Activated naive CD4-positive, alpha-beta T cell treated with Interleukin-2 at 50 U/mL for 16 hours (primary cell): ENCODE data around the gene FAM110A.
"Not testable (repeated sequence)": the region's sequence is repeated elsewhere in the genome, so short reads cannot be mapped to it uniquely, and the experiment has no call there.

ENCODE experiments used
- DNase-seq: peaks from one replicate; pipeline ENCODE4 v3.0.0-alpha.2; 2020

FAM110A gene

DNA sequence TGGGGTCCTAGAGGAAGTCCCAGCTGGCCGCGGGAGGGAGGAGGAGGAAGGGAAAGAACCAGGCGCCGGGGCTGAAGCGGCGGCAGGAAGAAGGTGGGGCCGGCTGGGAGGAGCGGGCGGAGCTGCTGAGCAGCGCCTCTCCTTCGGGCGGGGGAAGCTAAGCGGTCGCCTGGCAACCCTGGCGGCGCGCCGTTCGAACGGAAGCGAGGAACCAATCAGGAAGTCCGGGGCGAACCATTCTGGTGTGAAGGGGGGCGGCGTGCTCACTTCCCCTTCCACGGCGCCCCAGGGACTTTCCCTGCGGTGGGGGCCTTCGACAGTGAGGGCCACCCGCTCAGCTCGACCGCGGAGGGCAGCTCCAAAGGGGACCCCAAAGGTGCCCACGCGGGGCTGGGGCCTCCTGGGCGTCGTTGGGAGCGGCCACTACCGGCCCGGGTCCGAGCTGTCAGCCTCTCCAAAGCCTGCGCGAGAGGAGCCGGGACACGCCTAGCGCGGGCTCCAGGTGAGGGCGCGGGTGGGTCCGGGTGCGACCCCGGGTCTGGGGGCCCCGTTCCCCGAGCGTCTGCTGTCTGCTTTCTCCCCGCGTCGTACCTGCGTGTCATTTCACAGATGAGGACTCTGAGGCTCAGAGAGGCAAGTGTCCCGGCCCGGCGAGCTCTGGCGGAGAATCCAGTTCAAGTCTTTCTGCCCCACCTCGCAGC, at the start of gene FAM110A:
FAM110A (plus strand) TSS at position 266 of the 701 bp plus-strand sequence. CDS start 11,090 bp downstream, outside the sequence.
- peak; percentile 96 for DNase-seq

DNA sequence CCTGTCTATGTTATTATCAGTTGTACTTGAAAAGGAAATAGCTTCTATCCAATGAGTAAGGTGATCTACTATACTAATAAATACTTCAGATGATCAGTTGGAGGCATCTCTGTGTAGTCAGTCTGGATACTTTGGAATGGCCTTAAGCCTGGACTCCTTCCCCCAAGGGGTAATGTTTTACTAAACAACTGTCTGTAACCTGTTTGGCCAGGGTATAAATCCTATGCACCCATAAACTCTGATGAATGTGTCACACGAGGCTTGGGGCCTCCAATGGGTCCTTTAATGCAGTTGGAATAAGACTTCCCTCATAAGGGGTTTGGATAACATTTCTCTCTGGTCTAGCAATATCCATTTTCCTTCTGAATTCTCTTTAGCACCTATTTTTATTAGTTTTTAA, 45.7 kb upstream of the FAM110A start:
- DNase-seq: no peak

DNA sequence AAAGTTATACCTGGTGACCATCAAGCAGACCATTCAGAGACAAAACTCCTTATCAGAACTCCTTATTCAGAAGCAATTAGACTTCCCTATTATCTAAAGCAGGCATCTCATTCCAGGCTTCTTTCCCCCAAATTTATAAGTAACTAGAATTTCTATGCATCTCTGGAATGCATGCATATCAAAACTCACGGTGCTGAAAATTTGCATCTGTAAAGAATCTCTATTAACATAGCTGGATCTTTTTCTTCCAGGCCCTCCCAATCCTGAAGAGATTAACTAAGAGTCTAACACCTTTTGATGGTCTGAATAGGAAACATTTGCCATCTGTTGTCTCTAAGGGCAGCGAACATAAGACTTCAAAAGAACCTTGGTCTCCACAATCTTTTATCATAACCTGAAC, 42.5 kb upstream of the FAM110A start:
- no peak for DNase-seq

DNA sequence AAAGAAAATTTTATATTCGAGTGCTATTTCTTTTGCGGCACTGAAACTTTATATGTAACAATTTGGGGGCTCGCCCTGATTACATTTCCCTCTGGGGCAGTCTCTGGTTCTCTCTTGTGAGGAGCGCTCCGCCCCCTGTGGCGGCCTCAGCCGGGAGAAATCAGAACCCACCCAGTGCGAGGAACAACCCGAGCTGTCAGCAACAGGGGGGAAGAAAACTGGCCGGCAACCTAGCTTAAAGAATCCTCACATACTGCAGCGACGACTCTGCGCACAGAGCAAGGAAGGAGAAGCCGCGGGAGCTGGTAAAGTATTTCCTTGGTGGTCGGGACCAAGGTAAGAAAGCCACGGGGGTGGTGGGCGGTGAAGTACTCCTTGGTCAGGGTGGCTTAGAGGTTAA, 41.3 kb upstream of the FAM110A start:
- no peak for DNase-seq

DNA sequence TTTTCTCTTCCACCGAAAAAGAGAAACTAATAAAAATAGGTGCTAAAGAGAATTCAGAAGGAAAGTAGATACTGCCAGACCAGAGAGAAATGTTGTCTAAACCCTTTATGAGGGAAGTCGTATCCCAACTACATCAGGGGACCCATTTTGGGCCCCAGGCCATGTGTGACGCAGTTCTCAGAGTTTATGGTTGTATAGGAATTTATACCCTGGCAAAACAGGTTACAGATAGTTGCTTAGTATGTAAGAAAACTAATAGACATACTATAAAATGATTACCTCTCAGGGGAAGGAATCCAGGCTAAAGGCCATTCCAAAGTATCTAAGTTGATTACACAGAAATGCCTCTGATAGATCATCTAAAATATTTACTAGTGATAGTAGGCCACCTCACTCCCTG, 36.6 kb upstream of the FAM110A start:
- DNase-seq: no peak

DNA sequence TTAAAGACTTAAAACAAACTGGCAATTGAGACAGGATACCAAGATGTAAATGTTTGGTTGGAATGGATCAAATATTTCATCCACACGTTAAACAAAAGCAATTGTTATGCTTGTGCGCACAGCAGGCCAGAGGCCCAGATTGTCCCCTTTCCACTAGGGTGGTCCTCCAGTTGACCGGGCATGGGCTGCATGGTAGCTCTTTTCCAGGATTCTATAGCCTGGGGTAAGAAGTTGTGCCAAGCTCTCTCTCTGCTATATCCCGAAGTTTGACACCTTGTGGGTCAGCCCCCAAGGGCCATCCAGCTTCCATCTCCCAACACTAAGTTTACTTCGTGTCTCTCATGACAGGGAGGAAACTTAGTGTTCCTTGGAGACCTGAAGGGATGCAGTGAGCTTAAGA, 34.8 kb upstream of the FAM110A start:
- not testable (repeated sequence) for DNase-seq

DNA sequence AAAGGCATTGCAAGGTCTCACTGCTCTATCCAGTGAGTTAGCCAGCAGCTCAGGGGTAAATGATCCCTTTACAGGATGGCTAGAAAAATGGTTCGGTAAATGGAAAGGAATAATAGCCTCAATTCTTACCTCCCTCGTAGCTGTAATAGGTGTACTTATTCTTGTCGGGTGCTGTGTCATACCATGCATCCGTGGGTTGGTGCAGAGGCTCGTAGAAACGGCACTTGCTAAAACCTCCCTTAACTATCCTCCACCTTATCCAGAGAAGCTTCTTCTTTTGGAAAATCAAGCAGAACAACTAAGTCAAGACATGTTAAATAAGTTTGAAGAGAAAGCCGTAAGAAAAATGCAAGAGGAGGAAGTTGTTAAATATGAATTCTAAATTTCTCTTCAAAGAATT, 33.5 kb upstream of the FAM110A start:
- DNase-seq: not testable (repeated sequence)

DNA sequence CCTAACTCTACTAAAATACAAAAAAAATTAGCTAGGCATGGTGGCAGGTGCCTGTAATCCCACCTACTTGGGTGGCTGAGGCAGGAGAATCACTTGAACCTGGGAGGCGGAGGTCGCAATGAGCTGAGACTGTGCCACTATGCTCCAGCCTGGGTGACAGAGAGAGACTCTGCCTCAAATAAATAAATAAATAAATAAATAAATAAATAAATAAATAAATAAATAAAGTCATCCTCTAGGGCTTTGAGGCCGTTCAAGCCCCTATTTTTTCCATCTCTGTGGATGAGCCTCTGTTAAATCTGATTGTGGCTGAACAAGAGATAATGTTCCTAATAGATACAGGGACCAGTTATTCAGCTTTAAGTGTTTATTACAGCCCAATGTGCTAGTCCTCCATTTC, 31.8 kb upstream of the FAM110A start:
- no peak for DNase-seq

DNA sequence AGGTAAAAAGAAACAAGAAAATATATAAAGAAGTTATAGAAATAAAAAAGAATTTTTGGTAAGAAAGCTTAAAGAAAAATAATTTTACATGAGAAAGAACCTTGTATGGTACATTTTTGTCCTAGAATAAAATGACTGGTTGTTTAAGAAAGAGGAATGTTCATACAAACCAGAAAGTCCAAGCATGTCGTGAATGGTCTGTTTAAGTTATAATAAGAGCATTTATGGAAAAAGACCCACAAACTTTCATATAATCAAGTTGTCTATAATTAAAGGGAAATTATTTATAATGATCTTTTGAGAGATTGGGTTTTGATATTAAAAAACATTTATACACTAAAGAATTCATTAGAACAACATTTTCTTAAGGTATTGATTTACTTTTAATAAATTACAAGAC, 27.8 kb upstream of the FAM110A start:
- DNase-seq: no peak

DNA sequence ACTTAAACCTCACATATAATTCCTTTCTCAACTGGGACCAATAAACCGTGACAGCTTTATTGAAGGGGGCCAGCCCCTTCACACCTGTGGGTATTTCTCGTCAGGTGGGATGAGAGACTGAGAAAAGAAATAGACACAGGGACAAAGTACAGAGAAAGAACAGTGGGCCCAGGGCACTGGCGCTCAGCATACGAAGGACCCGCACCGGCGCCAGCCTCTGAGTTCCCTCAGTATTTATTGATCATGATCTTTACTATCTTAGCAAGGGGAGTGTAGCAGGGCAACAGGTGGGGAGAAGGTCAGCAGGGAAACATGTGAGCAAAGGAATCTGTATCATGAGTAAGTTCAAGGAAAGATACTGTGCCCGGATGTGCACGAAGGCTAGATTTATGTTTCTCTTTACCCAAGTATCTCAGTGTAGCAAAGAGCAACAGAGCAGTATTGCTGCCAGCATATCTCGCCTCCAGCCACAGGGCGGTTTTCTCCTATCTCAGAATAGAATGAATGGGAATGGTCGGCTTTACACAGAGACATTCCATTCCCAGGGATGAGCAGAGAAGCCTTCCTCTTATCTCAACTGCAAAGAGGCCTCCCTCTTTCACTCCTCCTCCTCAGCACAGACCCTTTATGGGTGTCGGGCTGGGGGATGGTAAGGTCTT, 21.6 kb upstream of the FAM110A start:
- not testable (repeated sequence) for DNase-seq

DNA sequence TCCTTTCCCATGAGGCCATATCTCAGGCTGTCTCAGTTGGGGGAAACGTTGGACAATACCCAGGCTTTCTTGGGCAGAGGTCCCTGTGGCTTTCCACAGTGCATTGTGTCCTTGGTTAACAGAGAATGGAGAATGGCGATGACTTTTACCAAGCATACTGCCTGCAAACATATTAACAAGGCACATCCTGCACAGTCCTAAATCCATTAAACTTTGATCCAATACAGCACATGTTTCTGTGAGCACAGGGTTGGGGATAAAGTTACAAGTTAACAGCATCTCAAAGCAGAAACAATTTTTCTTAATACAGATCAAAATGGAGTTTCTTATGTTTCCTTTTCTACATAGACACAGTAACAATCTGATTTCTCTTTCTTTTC, 21.1 kb upstream of the FAM110A start:
- not testable (repeated sequence) for DNase-seq

DNA sequence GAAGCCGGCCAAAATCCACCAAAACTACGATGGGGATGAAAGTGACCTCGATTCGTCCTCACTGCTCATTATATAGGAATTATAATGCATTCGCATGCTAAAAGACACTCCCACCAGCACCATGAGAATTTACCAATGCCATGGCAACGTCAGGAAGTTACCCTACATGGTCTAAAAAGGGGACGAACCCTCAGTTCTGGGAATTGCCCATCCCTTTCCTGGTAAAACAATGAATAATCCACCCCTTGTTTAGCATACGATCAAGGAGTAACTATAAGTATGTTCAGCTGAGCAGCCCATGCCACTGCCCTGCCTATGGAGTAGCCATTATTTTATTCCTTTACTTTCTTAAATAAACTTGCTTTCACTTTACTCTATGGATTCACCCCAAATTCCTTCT, 20.1 kb upstream of the FAM110A start:
- no peak for DNase-seq

DNA sequence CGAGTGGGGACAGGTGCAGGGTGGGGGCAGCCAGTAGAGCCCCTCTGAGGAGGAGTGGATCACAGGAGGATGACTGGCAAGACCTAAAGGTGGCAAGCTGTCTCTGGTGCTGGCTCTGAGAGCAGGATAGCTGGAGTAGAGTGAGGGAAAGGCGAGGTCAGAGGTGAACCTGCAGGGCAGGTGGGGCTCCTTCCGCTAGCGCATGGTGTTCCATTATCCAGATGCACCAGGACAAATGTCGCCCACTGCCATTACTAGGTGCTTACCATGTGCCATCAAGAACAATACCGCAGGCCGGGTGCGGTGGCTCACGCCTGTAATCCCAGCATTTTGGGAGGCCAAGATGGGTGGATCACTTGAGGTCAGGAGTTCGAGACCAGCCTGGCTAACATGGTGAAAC, 18.3 kb upstream of the FAM110A start:
- DNase-seq: no peak

DNA sequence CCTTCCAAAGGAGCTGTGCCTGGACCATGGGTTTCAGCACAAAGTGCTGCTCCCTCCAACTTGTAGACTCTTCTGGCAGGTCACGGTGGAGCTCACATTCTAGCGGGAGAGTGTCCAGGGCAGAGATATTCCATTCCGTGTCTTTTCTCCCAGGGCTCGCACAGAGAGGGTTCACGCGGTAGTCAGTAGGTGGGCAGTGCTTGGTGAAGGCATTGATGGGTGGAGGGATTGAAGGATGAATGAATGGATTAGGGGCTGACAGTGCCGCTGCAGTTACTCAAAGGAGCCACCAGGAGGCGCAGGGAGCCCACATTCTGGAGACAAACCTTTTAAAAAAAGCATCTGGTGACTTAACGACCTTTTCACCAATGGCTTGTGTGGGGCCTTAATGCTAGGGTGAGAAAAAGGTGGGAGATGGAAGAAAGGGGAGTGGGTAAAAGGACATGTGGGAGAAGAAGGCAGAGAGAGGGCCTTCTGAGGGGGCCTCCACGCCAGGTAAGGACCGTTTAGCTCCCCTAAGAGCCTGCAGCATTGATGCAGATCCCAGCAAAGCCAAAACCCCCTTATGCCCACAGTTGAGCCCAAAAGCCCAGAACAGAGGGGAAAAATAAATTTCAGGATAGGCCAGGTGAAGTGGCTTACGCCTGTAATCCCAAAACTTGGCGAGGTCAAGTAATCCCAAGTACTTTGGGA, 17.5 kb upstream of the FAM110A start:
- peak; percentile 71 for DNase-seq

DNA sequence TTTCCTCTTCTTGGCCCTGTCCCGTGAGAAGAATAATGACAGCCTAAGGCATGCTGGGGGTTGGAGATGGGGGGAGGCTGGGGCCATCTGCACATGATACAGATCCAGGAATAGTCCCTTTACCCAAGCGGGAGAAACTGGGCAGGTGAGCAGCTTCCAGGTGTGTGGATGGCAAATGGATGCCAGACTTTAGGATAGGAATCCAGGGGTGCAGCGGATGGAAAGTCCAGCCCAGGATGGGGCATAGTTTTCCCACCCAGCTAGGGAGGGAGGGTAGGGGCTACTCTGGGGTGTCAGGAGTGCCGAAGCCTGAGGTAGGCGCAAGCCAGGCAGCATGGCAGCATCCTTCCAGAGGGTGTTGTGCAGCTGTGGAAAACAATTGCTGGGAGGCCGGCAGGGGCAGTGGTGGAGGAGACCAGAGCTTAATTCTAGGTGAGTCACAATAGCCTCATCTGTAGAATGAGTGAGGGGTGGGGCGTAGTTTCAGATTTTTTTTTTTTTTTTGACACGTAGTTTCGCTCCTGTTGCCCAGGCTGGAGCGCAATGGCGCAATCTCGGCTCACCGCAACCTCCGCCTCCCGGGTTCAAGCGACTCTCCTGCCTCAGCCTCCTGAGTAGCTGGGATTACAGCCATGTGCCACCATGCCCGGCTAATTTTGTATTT, 15.4 kb upstream of the FAM110A start:
- DNase-seq: no peak

DNA sequence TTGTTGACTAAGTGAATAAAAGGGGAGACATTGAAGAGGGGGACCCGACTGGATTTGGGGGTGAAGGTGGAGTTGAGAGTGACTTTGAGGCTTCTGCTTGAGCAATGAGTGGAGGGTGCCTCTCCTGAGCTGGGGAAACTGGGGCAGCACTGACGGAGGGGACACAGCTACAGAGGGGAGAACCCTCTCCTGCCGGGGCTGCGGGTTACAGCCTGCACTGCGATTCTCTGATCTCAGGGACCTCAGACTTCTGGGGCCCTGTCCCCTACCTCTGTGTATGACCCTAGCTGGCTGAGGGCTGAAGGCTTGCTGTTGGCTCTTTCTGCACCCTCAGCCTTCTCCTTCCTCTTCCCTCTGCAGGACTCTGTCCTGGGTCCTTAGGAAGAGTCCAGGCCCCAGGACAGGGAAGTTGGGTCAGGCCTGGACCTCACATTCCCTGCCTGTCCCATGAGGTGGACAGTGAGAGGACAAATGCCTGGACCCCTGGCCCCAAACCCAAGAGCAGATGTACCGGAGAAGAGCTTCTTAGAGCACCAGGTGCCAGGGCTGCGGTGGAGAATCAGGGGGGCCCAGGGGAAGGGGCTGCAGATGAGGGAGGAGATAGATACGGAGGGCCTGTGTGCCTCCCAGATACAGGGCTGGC, 13.7 kb upstream of the FAM110A start:
- DNase-seq: no peak

DNA sequence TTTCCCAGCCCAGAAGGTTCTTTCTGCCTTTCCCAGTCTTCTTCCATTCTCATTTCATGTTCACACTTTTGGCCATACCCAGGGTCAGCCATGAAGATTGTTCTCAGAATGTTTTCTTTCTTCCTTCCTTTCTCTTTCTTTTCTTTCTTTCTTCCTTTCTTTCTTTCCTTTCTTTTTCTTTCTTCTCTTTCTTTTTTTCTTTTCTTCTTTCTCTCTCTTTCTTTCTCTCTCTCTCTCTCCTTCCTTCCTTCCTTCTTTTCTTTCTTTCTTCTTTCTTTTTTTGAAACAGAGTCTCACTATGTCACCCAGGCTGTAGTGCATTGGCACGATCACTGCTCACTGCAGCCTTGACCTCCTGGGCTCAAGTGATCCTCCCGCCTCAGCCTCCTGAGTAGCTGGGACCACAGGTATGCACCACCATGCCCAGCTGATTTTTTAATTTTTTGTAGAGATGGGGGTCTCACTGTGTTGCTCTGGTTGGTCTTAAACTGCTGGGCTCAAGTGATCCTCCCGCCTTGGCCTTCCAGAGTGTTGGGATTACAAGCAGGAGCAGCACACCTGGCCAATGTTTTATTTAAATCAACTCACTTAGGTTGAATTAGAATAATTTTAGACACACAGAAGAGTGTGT, 13.1 kb upstream of the FAM110A start:
- no peak for DNase-seq

DNA sequence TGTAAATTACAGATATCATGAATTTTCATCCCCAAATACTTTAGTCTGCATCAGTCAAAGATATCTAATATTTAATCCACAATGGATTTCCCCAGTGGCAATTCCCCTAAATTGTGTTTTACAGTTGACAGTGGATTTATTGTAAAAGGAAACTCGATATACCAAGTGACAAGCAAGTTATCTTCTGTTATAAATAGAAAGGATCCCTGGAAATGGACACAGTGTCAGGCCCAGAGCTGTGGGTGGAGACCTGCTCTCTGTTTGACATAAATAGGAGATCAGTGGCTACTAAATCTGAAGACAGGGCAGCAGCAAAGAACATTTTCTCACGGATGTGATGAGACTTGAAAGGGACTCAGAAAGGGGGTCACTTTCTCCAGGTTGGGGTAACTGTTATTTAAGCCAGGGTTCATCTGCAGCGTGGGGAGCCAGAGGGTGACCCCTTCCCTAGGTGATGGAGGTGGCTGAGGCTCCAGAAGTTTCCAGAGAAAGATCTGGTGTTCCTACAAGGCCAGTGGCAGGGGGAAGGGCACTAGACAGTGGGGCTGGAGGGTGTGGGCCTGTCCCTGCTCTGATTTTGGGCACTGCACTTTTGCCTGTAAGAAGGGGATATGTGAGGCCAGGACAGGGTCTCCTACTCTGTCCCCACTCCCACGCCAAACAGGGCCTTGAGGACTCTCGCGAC, 12.3 kb upstream of the FAM110A start:
- no peak for DNase-seq

DNA sequence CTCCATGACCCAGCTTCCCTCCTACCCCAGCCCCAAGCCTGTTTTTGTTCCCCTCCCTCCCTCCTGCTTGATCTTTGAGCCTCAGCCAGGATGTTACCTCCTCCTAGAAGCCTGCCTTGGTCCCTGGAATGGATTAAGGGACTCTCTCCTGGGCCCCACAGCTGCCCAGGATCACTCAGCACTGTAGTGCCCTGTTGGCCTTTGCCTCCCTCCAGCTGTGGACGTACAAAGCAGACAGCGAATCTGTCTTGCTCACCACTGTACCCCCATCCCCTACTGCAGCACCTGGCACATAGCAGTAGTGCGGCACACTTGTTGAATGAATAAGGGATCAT, 11.8 kb upstream of the FAM110A start:
- no peak for DNase-seq

DNA sequence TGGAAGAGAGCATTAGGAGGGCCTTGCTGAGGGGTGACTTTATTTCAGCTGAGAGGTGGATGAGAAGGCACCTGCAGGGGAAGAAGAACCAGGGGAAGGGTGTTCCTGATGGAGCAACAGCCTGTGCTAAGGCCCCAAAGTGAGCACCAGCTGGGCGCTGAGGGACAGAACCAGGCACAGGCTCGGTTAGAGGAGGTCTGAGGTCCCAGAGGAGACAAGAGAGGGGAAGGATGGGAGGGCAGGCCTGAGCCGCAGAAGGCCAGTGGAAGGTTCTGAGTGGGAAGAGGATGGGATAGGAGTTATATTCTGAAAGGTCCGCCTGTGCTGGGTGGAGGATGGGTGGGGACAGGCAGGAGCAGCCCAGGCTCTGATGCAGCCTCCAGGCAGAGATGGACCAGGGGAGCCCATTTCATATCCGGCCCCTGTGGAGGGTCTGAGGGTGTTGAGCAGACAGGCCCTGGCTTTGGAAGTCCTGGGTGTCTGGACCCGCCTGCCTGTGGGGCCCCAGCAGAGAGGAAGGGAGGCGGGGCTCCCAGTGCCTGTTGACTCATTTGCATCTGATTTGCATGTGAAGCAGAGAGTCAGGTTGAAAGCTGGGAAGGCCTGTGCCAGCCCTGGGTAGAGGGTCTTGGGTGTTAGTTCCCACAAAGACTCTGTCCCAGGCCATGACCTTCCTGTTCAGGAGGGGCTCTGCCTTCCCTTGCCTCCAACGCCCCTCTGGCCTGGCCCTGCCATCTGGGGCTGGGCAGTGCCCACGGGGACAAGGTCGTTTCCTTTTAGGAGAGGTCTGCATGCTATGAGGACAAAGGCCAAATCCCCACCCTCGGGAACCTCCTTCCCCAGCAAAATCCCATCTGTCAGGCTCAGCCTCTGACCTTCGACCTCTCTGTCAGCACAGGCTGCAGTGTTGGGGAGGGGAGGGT, 10.6 kb upstream of the FAM110A start:
- DNase-seq: no peak

DNA sequence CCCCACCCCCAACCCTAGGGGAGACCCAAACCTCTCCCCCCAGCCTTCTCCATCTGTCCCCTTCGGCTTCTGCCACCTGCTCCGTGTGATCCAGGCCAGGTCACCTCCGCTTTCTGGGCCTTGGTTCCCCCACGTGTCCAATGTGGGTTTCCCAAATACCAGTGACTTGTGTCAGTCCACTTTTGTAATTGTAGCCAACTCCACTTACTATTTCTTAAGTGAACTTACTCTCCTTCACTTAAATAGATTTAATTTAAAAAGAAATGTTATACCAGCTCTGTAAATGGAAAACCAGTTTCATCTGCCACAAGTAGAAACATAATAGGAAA, 10.0 kb upstream of the FAM110A start:
- DNase-seq: no peak
